ENCODE measurements around the gene MEGF9.

MEGF9 gene

GRCh38 chr9:120562861-120563443 is 151.3 kb downstream of the MEGF9 start:
- TF ChIP-seq CTCF (IDR thresholded peaks at IDR 0.05; ENCODE audit: insufficient read depth, low read length) (no peak), POLR2AphosphoS5 (IDR thresholded peaks at IDR 0.05; ENCODE audit: low read depth) (no peak), REST (IDR thresholded peaks at IDR 0.05; ENCODE audit: insufficient replicate concordance, low read depth) (no peak), SPI1 (IDR thresholded peaks at IDR 0.05; ENCODE audit: borderline replicate concordance, low read depth) (no peak), GABPA (IDR thresholded peaks at IDR 0.05; ENCODE audit: low read depth) (no peak)
- DNase-seq (ENCODE audit: low read depth in 1 of 2, low spot score in 1 of 2), result no peak
- H3K27me3 ChIP-seq (ENCODE audit: insufficient read depth, poor library complexity, severe bottlenecking), result no peaks in the 10 kb centered on the region
- H3K27ac ChIP-seq (replicated peaks), result no peak overlapping the region
- no peak overlapping the region for H3K4me3 ChIP-seq (replicated peaks; ENCODE audit: insufficient read depth, low read length)

DNA sequence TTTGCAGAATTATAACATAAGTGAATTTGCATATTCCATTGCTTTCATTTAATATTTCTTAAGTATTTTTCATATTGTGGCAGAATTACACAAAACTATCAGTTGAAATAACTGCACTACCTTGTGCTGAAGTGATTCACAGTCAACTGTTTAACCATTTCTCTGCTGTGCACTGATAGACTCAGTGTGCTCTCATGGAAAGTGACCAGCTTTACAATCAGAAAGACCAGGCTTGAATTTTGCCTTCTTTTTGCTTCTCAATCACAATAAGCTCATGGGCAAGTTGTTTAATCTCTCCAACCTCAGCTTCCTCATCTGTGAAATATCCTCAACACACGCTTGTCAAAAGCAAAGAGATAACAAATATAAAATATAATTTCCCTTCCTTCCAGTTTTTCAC is 152.6 kb downstream of the MEGF9 start:
- Histone ChIP-seq H3K27me3 (ENCODE audit: insufficient read depth, poor library complexity, severe bottlenecking) (no peaks in the 10 kb centered on the region), H3K4me3 (replicated peaks; ENCODE audit: insufficient read depth, low read length) (no peak overlapping the region), H3K27ac (replicated peaks) (no peak overlapping the region)
- no peak for DNase-seq (ENCODE audit: low read depth in 1 of 2, low spot score in 1 of 2)
- TF ChIP-seq POLR2AphosphoS5 (IDR thresholded peaks at IDR 0.05; ENCODE audit: low read depth) (no peak), CTCF (IDR thresholded peaks at IDR 0.05; ENCODE audit: insufficient read depth, low read length) (no peak), SPI1 (IDR thresholded peaks at IDR 0.05; ENCODE audit: borderline replicate concordance, low read depth) (no peak), GABPA (IDR thresholded peaks at IDR 0.05; ENCODE audit: low read depth) (no peak), REST (IDR thresholded peaks at IDR 0.05; ENCODE audit: insufficient replicate concordance, low read depth) (no peak)

- no peak for TF ChIP-seq GABPA (IDR thresholded peaks at IDR 0.05; ENCODE audit: low read depth)
- TF ChIP-seq SPI1 (IDR thresholded peaks at IDR 0.05; ENCODE audit: borderline replicate concordance, low read depth), result no peak
- H3K27me3 ChIP-seq (ENCODE audit: insufficient read depth, poor library complexity, severe bottlenecking), result no peaks in the 10 kb centered on the region
- DNase-seq (ENCODE audit: low read depth in 1 of 2, low spot score in 1 of 2), result no peak
- H3K4me3 ChIP-seq (replicated peaks; ENCODE audit: insufficient read depth, low read length), result no peak overlapping the region
- H3K27ac ChIP-seq (replicated peaks), result no peak overlapping the region
These were observed 154.7 kb downstream of the MEGF9 start for GRCh38 chr9:120559546-120559945.

DNA sequence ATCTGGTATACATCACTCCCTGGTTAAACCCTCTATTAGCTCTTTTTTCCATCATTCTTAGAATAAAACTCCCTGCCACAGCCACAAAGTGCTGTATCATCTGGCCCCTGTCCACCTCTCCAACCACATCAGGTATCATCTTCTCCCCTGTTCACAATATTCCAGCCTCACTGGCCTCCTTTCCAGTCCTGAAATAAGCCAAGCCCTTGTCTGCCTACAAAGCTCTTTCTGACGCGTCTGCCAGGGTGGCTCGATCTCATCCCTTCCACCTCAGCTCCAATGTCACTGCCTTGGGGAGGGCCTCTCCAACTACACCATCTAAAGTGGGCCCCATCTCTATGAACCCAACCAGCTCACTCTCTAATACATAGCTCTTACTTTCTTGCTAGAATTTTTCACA is 155.8 kb downstream of the MEGF9 start:
- Histone ChIP-seq H3K27ac (replicated peaks) (no peak overlapping the region), H3K4me3 (replicated peaks; ENCODE audit: insufficient read depth, low read length) (no peak overlapping the region), H3K27me3 (ENCODE audit: insufficient read depth, poor library complexity, severe bottlenecking) (no peaks in the 10 kb centered on the region)
- DNase-seq (ENCODE audit: low read depth in 1 of 2, low spot score in 1 of 2), result no peak
- TF ChIP-seq SPI1 (IDR thresholded peaks at IDR 0.05; ENCODE audit: borderline replicate concordance, low read depth), result no peak
- TF ChIP-seq CTCF (IDR thresholded peaks at IDR 0.05; ENCODE audit: insufficient read depth, low read length), result no peak
- TF ChIP-seq GABPA (IDR thresholded peaks at IDR 0.05; ENCODE audit: low read depth), result no peak
- TF ChIP-seq REST (IDR thresholded peaks at IDR 0.05; ENCODE audit: insufficient replicate concordance, low read depth), result no peak
- no peak for TF ChIP-seq POLR2AphosphoS5 (IDR thresholded peaks at IDR 0.05; ENCODE audit: low read depth)

Data from HL-60 (cell line).